Cardiac fibroblast (primary cell): Measurements from ENCODE around the gene ARHGAP31.
"Not testable (repeated sequence)": the region's sequence is repeated elsewhere in the genome, so short reads cannot be mapped to it uniquely, and the experiment has no call there.

Experiments used
- DNase-seq, 2 donors: peaks; one replicate each; pipeline versions ENCODE4 v3.0.0 to v3.0.0-alpha.2; 2010; ENCODE audit warnings: low read depth in 2 of 2
- H3K4me3 ChIP-seq, 2 donors: replicated peaks in 1 of 2; 1 replicate in 1 of 2; 2 replicates in 1 of 2; pipeline ENCODE4 v1.5.1; 2011; ENCODE audit warnings: low read depth in 2 of 2, low read length in 2 of 2, mild to moderate bottlenecking in 2 of 2, moderate library complexity in 1 of 2
- TF ChIP-seq, protein P1 (sequence below): IDR thresholded peaks from one replicate; pipeline ENCODE4 v1.5.1; 2011; ENCODE audit warnings: low read depth, mild to moderate bottlenecking, low read length, inconsistent platforms

Gene ARHGAP31

DNA sequence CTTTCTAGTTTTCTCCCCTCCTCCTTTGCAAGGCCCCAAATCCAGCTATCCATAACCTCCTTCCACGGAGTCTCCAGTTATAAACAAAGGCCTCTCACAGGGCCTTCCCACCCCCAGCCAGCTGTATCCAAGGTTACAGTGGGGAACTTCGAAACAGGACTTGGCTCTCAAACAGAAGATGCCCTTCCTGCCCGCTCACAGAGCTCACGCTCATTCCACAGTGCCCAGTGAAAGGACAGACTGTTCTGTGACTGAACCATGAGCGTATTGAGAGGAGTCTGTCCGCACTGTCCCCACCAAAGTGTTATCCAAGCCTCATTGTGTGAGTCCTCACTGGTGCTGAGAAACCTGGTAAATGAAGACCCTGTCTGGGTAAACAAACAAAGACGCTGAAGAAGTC, 35.4 kb downstream of the ARHGAP31 start:
- no peak overlapping the region for H3K4me3 ChIP-seq
- TF ChIP-seq, protein P1, sequence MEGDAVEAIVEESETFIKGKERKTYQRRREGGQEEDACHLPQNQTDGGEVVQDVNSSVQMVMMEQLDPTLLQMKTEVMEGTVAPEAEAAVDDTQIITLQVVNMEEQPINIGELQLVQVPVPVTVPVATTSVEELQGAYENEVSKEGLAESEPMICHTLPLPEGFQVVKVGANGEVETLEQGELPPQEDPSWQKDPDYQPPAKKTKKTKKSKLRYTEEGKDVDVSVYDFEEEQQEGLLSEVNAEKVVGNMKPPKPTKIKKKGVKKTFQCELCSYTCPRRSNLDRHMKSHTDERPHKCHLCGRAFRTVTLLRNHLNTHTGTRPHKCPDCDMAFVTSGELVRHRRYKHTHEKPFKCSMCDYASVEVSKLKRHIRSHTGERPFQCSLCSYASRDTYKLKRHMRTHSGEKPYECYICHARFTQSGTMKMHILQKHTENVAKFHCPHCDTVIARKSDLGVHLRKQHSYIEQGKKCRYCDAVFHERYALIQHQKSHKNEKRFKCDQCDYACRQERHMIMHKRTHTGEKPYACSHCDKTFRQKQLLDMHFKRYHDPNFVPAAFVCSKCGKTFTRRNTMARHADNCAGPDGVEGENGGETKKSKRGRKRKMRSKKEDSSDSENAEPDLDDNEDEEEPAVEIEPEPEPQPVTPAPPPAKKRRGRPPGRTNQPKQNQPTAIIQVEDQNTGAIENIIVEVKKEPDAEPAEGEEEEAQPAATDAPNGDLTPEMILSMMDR, result no peak
- no peak for DNase-seq

DNA sequence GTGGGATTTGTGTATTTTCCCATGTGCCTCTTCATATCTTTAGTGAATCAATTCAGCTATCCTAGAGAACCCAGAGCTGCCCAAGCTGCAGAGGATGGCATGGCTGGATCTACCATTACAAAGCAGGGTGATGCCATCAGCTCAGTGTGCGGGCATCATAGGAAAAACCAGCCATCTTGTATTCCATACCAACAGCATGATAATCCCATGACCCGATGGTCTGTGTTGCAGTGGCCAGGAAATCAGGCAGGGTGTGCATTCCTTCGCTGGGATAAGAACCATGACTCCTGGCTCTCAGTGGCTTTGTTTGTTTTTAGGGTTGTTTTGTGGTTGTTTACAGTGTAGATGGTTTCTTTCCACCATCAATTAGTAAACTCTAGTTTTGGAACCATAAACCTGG, 36.0 kb downstream of the ARHGAP31 start:
- H3K4me3 ChIP-seq, result no peak overlapping the region
- no peak for DNase-seq
- TF ChIP-seq, protein P1, result no peak

DNA sequence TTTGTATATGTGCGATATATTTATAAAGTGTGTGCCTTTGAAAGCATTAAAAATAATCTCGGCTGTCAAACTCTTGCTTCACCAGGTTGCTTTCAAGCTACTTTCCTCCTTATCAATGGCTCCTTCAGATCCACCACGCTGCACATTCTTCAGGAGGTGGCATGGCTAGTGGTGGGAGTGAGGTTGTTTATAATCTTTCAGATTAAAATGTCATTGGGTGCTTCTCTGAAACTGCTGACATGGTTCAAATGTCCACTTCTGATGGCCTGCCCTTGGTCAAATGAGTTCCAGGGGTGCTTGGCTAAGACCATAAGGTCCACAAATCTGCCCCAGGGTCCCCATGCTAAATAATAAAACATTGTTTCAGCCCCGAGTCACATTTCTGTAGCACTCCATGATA, 36.7 kb downstream of the ARHGAP31 start:
- TF ChIP-seq, protein P1, result no peak
- no peak for DNase-seq

DNA sequence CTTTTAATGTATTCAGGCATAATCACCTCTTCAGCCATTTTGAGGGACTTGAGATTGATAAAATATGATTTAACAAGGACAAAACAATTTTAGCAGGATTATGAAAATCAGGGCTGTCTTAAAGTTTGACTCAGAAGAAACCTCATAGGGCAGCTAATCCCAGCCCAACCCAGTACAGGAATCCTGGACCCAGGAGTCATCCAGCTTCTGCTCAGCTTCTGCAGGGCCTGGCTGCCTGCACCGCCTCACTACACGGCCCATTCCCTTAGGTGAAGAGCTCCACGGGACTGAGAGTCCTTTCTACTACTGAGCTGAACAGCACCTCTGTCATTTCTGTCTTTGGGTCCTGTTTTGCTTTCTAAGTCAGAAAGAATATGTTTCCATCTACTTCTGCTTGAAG, 37.5 kb downstream of the ARHGAP31 start:
- peak; percentile 29 to 62 for DNase-seq
- TF ChIP-seq, protein P1, result no peak
- no peak overlapping the region for H3K4me3 ChIP-seq

More for the DNA sequence above, 36.7 kb downstream of the ARHGAP31 start:
- H3K4me3 ChIP-seq, result no peak overlapping the region

DNA sequence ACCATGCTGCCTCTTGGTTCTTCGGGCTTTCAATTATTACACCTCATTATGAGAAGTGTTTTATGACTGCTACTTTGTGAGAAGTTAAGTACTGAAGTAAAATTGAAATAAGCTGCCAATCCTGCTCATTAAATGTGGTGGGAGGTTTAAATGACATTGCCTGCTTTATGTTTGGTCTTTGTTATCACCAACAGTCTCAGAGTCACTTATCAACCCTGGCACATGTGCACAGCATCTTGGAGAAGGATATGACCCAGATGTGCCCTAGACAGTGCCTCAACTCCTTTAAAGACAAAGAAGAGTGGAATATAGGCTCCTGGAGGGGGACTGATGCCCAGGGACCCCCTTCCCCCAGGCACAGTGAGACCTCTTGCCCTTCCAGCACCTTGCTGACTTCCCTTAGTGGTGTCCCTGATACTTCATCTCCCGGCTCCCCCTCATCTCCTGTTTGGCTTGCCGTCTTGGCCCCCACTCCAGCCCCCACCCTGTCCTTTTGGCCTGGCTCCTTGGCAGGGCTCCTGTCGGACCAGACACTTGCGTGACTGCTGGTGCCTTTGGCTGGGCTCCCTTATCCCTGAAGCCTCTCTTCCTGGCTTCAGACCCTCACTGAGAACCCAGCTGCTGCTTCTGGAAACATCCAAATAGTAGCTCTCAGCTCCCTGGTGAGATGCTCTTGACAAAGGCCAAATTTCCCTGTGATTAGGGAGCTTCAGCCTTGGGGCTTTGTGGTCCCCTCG, 39.8 kb downstream of the ARHGAP31 start:
- TF ChIP-seq, protein P1, result no peak
- no peak for DNase-seq
- no peak overlapping the region for H3K4me3 ChIP-seq

DNA sequence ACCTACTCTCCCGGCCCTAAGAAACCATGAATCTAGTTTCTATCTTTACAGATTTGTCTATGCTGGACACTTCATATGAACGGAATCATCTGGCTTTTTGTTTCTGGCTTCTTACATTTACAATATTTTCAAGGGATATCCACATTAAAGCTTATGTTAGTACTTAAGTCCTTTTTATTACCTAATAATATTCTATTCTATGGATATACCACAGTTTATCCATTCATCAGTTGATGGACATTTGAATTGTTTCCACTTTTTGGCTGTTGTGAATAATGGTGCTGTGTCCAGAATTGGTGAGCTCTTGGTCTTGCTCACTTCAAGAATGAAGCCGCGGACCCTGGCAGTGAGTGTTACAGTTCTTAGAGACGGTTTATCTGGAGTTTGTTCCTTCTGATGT, 42.6 kb downstream of the ARHGAP31 start:
- TF ChIP-seq, protein P1, result no peak
- no peak for DNase-seq
- H3K4me3 ChIP-seq, result no peak overlapping the region

DNA sequence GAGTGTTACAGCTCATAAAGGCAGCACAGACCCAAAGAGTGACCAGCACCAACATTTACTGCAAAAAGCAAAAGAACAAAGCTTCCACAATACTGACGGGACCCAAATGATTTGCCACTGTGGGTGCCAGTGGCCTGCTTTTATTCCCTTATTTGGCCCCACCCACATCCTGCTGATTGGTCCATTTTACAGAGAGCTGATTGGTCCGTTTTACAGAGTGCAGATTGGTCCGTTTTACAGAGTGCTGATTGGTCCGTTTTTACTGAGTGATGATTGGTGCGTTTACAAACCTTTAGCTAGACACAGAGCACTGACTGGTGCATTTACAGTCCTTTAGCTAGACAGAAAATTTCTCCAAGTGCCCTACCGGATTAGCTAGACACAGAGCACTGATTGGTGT, 43.2 kb downstream of the ARHGAP31 start:
- DNase-seq, H3K4me3 ChIP-seq: not testable (repeated sequence)
